H1 (cell line): ENCODE data around the gene PRSS48. TPM values are rescaled to one million over a fixed set of nuclear protein-coding genes. Genes with fewer than 3 reads are reported as not detected.
"Not testable (repeated sequence)": the region's sequence is repeated elsewhere in the genome, so short reads cannot be mapped to it uniquely, and the experiment has no call there.

Source experiments
- CTCF ChIA-PET: fragments of 300-600 bp; sonication (Branson Sonifier 250); formaldehyde crosslinking; loops from one replicate; lab custom pipeline; 2021; ENCODE audit not compliant: partially characterized antibody; lab: Charles Lee
- POLR2A ChIA-PET: fragments of 300-600 bp; sonication (Branson Sonifier 250); formaldehyde crosslinking; loops from one replicate; lab custom pipeline; 2021; ENCODE audit warnings: inconsistent platforms; ENCODE audit not compliant: partially characterized antibody; lab: Charles Lee
- DNase-seq, 2 experiments: peaks; one replicate each; pipeline versions ENCODE4 v3.0.0 to v3.0.0-alpha.2; 2010 to 2022; ENCODE audit warnings: low spot score in 2 of 2, low read depth in 1 of 2, mixed read lengths in 1 of 2
- FAIRE-seq: peaks from 2 replicates; lab custom pipeline; 2011; peaks lifted over from hg19 to GRCh38; lab: Jason Lieb, UNC
- H2AFZ ChIP-seq: 2 replicates; pipeline ENCODE4 v1.8.1; 2012; ENCODE audit warnings: low read length, inconsistent platforms
- H2AK5ac ChIP-seq: 2 replicates; pipeline ENCODE4 v1.6.1; 2013; ENCODE audit warnings: low read depth, low read length
- H2BK120ac ChIP-seq: replicated peaks from 2 replicates; pipeline ENCODE3; 2013; ENCODE audit warnings: low read depth, low read length, inconsistent platforms
- H2BK12ac ChIP-seq: 2 replicates; pipeline ENCODE4 v1.6.1; 2013; ENCODE audit warnings: low read depth, low read length
- H2BK15ac ChIP-seq: 2 replicates; pipeline ENCODE4 v1.6.1; 2013; ENCODE audit warnings: low read length
- H2BK20ac ChIP-seq: 2 replicates; pipeline ENCODE4 v1.6.1; 2013; ENCODE audit warnings: low read length
- H2BK5ac ChIP-seq: 2 replicates; pipeline ENCODE4 v1.6.1; 2013; ENCODE audit warnings: low read depth, low read length
- H3K14ac ChIP-seq: 2 replicates; pipeline ENCODE4 v1.6.1; 2013; ENCODE audit warnings: inconsistent platforms; ENCODE audit not compliant: insufficient read length
- H3K18ac ChIP-seq: 2 replicates; pipeline ENCODE4 v1.6.1; 2013; ENCODE audit warnings: low read length; ENCODE audit errors: extremely low read depth
- H3K23ac ChIP-seq: 2 replicates; pipeline ENCODE4 v1.6.1; 2013; ENCODE audit warnings: inconsistent platforms; ENCODE audit not compliant: insufficient read length
- H3K23me2 ChIP-seq: 2 replicates; pipeline ENCODE4 v1.6.1; 2013; ENCODE audit warnings: low read depth, low read length
- H3K27ac ChIP-seq: 2 replicates; pipeline ENCODE4 v1.6.1; 2011; ENCODE audit warnings: low read depth, low read length, inconsistent platforms
- H3K27me3 ChIP-seq, 4 experiments: replicated peaks in 1 of 4; 1 replicate in 1 of 4; 2 replicates in 3 of 4; pipeline versions ENCODE4 v1.6.1 to v1.8.1; 2011 to 2013; ENCODE audit warnings: low read length in 3 of 4, mild to moderate bottlenecking in 3 of 4, inconsistent platforms in 2 of 4, mixed read lengths in 2 of 4, moderate library complexity in 1 of 4; ENCODE audit not compliant: control insufficient read depth in 3 of 4, insufficient read depth in 3 of 4; ENCODE audit errors: extremely low read depth in 1 of 4
- H3K36me3 ChIP-seq, 4 experiments: 2 replicates each; pipeline versions ENCODE4 v1.6.1 to v1.8.1; 2011 to 2013; ENCODE audit warnings: mild to moderate bottlenecking in 4 of 4, low read length in 3 of 4, moderate library complexity in 2 of 4, control low read depth in 1 of 4, inconsistent platforms in 1 of 4; ENCODE audit not compliant: insufficient read depth in 4 of 4, control insufficient read depth in 2 of 4
- H3K4ac ChIP-seq: replicated peaks from 2 replicates; pipeline ENCODE3; 2013; ENCODE audit warnings: low read length, low read depth, mixed read lengths, inconsistent platforms; ENCODE audit not compliant: insufficient read length
- H3K4me1 ChIP-seq, 4 experiments: replicated peaks in 1 of 4; 1 replicate in 1 of 4; 2 replicates in 3 of 4; pipeline versions ENCODE4 v1.6.1 to v1.8.1; 2011 to 2013; ENCODE audit warnings: low read length in 3 of 4, inconsistent platforms in 2 of 4, mixed read lengths in 1 of 4; ENCODE audit not compliant: insufficient read depth in 4 of 4, control insufficient read depth in 3 of 4
- H3K4me2 ChIP-seq, 2 experiments: 2 replicates each; pipeline versions ENCODE4 v1.6.1 to v1.8.1; 2011 to 2013; ENCODE audit warnings: low read depth in 2 of 2, low read length in 2 of 2, control low read depth in 1 of 2, inconsistent platforms in 1 of 2, mild to moderate bottlenecking in 1 of 2; ENCODE audit not compliant: insufficient read depth in 1 of 2
- H3K4me3 ChIP-seq, 4 experiments: fragments of 200-600, 300-600 bp in 1 of 4; sonication (generic), shearing (Covaris generic), sonication (Bioruptor Twin) in 1 of 4; 2 replicates each; pipeline versions ENCODE4 v1.5.1 to v1.8.1; 2011 to 2016; ENCODE audit warnings: low read length in 4 of 4, low read depth in 3 of 4, control low read depth in 2 of 4, inconsistent platforms in 2 of 4, mild to moderate bottlenecking in 2 of 4, mixed read lengths in 1 of 4, moderate library complexity in 1 of 4; ENCODE audit not compliant: insufficient read depth in 2 of 4; ENCODE audit errors: extremely low read depth in 1 of 4
- H3K56ac ChIP-seq: replicated peaks from 2 replicates; pipeline ENCODE3; 2013; ENCODE audit warnings: low read depth, mild to moderate bottlenecking, mixed read lengths, low read length, inconsistent platforms; ENCODE audit not compliant: insufficient read length
- H3K79me1 ChIP-seq: 2 replicates; pipeline ENCODE4 v1.6.1; 2013; ENCODE audit warnings: low read depth, low read length, control low read depth
- H3K79me2 ChIP-seq, 2 experiments: 2 replicates each; pipeline versions ENCODE4 v1.6.1 to v1.8.1; 2012 to 2013; ENCODE audit warnings: low read length in 2 of 2, mild to moderate bottlenecking in 2 of 2, inconsistent platforms in 1 of 2; ENCODE audit not compliant: insufficient read depth in 2 of 2, control insufficient read depth in 1 of 2
- H3K9ac ChIP-seq, 4 experiments: replicated peaks in 1 of 4; 1 replicate in 1 of 4; 2 replicates in 3 of 4; pipeline versions ENCODE4 v1.6.1 to v1.8.1; 2011 to 2013; ENCODE audit warnings: low read depth in 3 of 4, low read length in 3 of 4, control low read depth in 2 of 4, mild to moderate bottlenecking in 2 of 4, moderate library complexity in 2 of 4, inconsistent platforms in 1 of 4; ENCODE audit errors: extremely low read depth in 1 of 4
- H3K9me3 ChIP-seq, 2 experiments: 2 replicates each; pipeline versions ENCODE4 v1.6.1 to v1.8.1; 2012 to 2013; ENCODE audit warnings: mild to moderate bottlenecking in 2 of 2, moderate library complexity in 2 of 2, control low read depth in 1 of 2, inconsistent platforms in 1 of 2, low read depth in 1 of 2, low read length in 1 of 2, mixed read lengths in 1 of 2; ENCODE audit not compliant: insufficient read depth in 2 of 2
- H4K20me1 ChIP-seq, 2 experiments: replicated peaks in 1 of 2; 2 replicates each; pipeline versions ENCODE3 to v1.8.1; 2011 to 2013; ENCODE audit warnings: inconsistent platforms in 2 of 2, low read length in 2 of 2, mild to moderate bottlenecking in 1 of 2; ENCODE audit not compliant: insufficient read depth in 2 of 2, control insufficient read depth in 1 of 2
- H4K5ac ChIP-seq: 2 replicates; pipeline ENCODE4 v1.6.1; 2013; ENCODE audit warnings: low read length, low read depth, mixed read lengths, inconsistent platforms; ENCODE audit not compliant: insufficient read length
- H4K8ac ChIP-seq: 2 replicates; pipeline ENCODE4 v1.8.0; 2013; ENCODE audit warnings: mild to moderate bottlenecking, moderate library complexity, low read length, inconsistent platforms; ENCODE audit not compliant: insufficient read depth; ENCODE audit errors: extremely low read depth
- H4K91ac ChIP-seq: replicated peaks from 2 replicates; pipeline ENCODE3; 2013; ENCODE audit warnings: low read length, mixed read lengths, inconsistent platforms; ENCODE audit not compliant: insufficient read length
- ASH2L ChIP-seq: fragments of 200-600, 300-600 bp; sonication (generic); IDR thresholded peaks from one replicate; pipeline ENCODE4 v1.7.1; 2017; ENCODE audit warnings: low read length
- BCL11A ChIP-seq, 2 experiments: IDR thresholded peaks; one replicate each; pipeline ENCODE4 v1.6.1; 2011; ENCODE audit warnings: low read depth in 2 of 2, low read length in 2 of 2, mild to moderate bottlenecking in 2 of 2
- CBX5 ChIP-seq: fragments of 300-800, 300-1000 bp; sonication (generic); IDR thresholded peaks from 2 replicates; pipeline ENCODE4 v1.7.1; 2016; ENCODE audit warnings: antibody characterized with exemption, low read length, low read depth
- CEBPB ChIP-seq: IDR thresholded peaks from 2 replicates; pipeline ENCODE4 v1.6.1; 2012; ENCODE audit warnings: low read depth, low read length
- JUND ChIP-seq: IDR thresholded peaks from 2 replicates; pipeline ENCODE4 v1.6.1; 2011; ENCODE audit warnings: mild to moderate bottlenecking, improper control_type of control experiment, low read length
- NANOG ChIP-seq: IDR thresholded peaks from 2 replicates; pipeline ENCODE4 v1.6.1; 2011; ENCODE audit warnings: low read length, low read depth, mild to moderate bottlenecking, inconsistent platforms; ENCODE audit not compliant: insufficient read depth, poor library complexity, severe bottlenecking
- POU5F1 ChIP-seq: IDR thresholded peaks from 2 replicates; pipeline ENCODE4 v1.6.1; 2011; ENCODE audit warnings: low read depth, mild to moderate bottlenecking, low read length, moderate library complexity
- TAF7 ChIP-seq: optimal IDR thresholded peaks from 2 replicates; pipeline ENCODE3; 2011; ENCODE audit warnings: low read depth, mild to moderate bottlenecking, inconsistent platforms, low read length, moderate library complexity, borderline replicate concordance
- WGBS, 2 experiments: shearing (Covaris generic) in 1 of 2; methylation state at CpG; one replicate each; pipeline versions ENCODE4 v1.1.6 to v1.1.7; 2013 to 2015; ENCODE audit warnings: low lambda C conversion rate in 2 of 2, mixed read lengths in 2 of 2, inconsistent platforms in 1 of 2, low coverage in 1 of 2, missing lambda C conversion rate in 1 of 2; ENCODE audit not compliant: insufficient replicate concordance in 2 of 2, insufficient coverage in 1 of 2, insufficient read length in 1 of 2; ENCODE audit errors: extremely low coverage in 1 of 2, missing lambda C conversion rate in 1 of 2; 5-methylcytosine and 5-hydroxymethylcytosine counted together
- polyA plus RNA-seq, 7 experiments: library from polyadenylated mRNA; depleted of rRNA in 3 of 7; stranded (reverse) in 5 of 7; unstranded in 2 of 7; fragments of >200 nt in 5 of 7; fragments of 200-250 nt in 2 of 7; gene quantifications; 1 replicate in 5 of 7; 2 replicates in 1 of 7; 4 replicates in 1 of 7; pipeline versions ENCODE4 v1.2.1 to v1.2.3, GENCODE V29; 2011 to 2013; ENCODE audit warnings: missing spikeins in 2 of 7, mixed read lengths in 2 of 7
- total RNA-seq: library from RNA; stranded (reverse); fragmentation: NEBNext Ultra II Directional; extraction: Animal tissue kit (Norgen Biotek cat#: 25700); gene quantifications from 2 replicates; pipeline ENCODE4 v1.2.1, GENCODE V29; 2021

PRSS48 gene
- total and polyA plus RNA-seq, 2 of the 8 experiments (the other 6 are each of a cell fraction or from before 2014, with no cell fraction given), result not detected

DNA sequence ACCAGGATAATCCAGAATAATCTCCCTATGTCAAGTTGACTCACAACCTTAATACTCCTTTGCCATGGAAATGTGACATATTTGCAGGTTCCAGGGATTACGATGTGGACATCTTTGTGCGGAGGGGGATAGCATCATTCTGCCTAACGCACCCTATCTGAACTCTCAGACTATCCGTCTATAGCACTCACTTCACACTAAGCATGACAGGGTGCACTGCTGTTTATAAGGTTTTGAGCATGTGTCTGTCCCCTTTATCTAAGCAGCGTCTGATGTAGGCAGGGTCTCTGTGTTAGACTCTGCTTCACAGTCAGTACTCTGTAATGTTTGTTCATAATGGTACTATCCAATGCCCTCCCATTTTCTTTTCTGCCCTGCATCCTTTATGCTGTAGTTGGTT, 43.4 kb upstream of the PRSS48 start (continued):
- TF ChIP-seq POU5F1 (no peak), JUND (no peak), CEBPB (no peak), NANOG (no peak), CBX5 (no peak), TAF7 (no peak), ASH2L (no peak), BCL11A (IDR thresholded peaks at IDR 0.05; ENCODE audit: low read depth in 2 of 2, low read length in 2 of 2) (no peak)

- POLR2A ChIA-PET, result interaction anchor here (1.0 kb wide), 1 partner anchor 13 kb away, joined by 3 read pairs; no protein-coding TSS in a partner anchor
- not testable (repeated sequence) for H3K23me2 ChIP-seq, H4K8ac ChIP-seq, H4K20me1 ChIP-seq, H3K27ac ChIP-seq, H3K36me3 ChIP-seq, H2AFZ ChIP-seq, H3K4me3 ChIP-seq, H3K27me3 ChIP-seq, H2BK5ac ChIP-seq, H3K79me1 ChIP-seq, H3K4me2 ChIP-seq, H3K23ac ChIP-seq, H3K9ac ChIP-seq, H4K91ac ChIP-seq, H3K14ac ChIP-seq, H2AK5ac ChIP-seq, FAIRE-seq, H4K5ac ChIP-seq, H2BK20ac ChIP-seq, H2BK15ac ChIP-seq, H3K18ac ChIP-seq, H3K4me1 ChIP-seq, H3K4ac ChIP-seq, DNase-seq, H2BK12ac ChIP-seq, H3K9me3 ChIP-seq, H2BK120ac ChIP-seq, H3K56ac ChIP-seq
- H3K79me2 ChIP-seq, result peaks cover 0 to 23% of the 10 kb centered on the region in 2 experiments; a peak in 2 of 4 replicates
- 78% methylated on average over 1 of the region's 1 CpG; no CpG with 5 or more reads in 1 of the 2 experiments for WGBS, 2 experiments
- CTCF ChIA-PET, result interaction anchor here (1.9 kb wide), 1 partner anchor 11 kb away, joined by 7 read pairs; no protein-coding TSS in a partner anchor
Observed at GRCh38 chr4:151235373-151235772, 41.6 kb upstream of the PRSS48 start.
